Spleen (tissue), 13 donors: ENCODE results near the gene PCDHA6. TPM values are rescaled to one million over a fixed set of nuclear protein-coding genes. Genes with fewer than 3 reads are reported as not detected.
"Not testable (repeated sequence)": the region's sequence is repeated elsewhere in the genome, so short reads cannot be mapped to it uniquely, and the experiment has no call there.

Experiments
- DNase-seq: peaks from one replicate; pipeline ENCODE4 v3.0.0-alpha.2; 2020
- H3K27ac ChIP-seq, 8 donors: fragments of 200-600 bp; sonication (generic) in 7 of 8; 1 replicate in 4 of 8; 2 replicates in 4 of 8; pipeline versions ENCODE4 v1.5.0 to v1.8.0; 2016 to 2021; ENCODE audit warnings: inconsistent platforms in 4 of 8, mild to moderate bottlenecking in 4 of 8, moderate library complexity in 1 of 8
- H3K27me3 ChIP-seq, 7 donors: fragments of 200-600 bp; sonication (generic) in 6 of 7; replicated peaks in 1 of 7; 1 replicate in 4 of 7; 2 replicates in 3 of 7; pipeline versions ENCODE4 v1.5.0 to v1.8.0; 2016 to 2021; ENCODE audit warnings: inconsistent platforms in 3 of 7, mild to moderate bottlenecking in 1 of 7
- H3K36me3 ChIP-seq, 6 donors: fragments of 200-600 bp; sonication (generic) in 5 of 6; 1 replicate in 4 of 6; 2 replicates in 2 of 6; pipeline versions ENCODE4 v1.5.0 to v1.8.0; 2016 to 2021; ENCODE audit warnings: inconsistent platforms in 2 of 6
- H3K4me1 ChIP-seq, 6 donors: fragments of 200-600 bp; sonication (generic) in 5 of 6; 1 replicate in 3 of 6; 2 replicates in 3 of 6; pipeline versions ENCODE4 v1.5.0 to v1.8.0; 2016 to 2021; ENCODE audit warnings: inconsistent platforms in 3 of 6
- H3K4me3 ChIP-seq, 8 donors: fragments of 200-600 bp; sonication (generic) in 7 of 8; 1 replicate in 4 of 8; 2 replicates in 4 of 8; pipeline versions ENCODE4 v1.5.0 to v1.8.0; 2016 to 2021; ENCODE audit warnings: inconsistent platforms in 4 of 8, mild to moderate bottlenecking in 4 of 8, moderate library complexity in 2 of 8
- H3K9me3 ChIP-seq, 8 donors: fragments of 200-600 bp; sonication (generic) in 7 of 8; 1 replicate in 4 of 8; 2 replicates in 4 of 8; pipeline versions ENCODE4 v1.5.0 to v1.8.0; 2016 to 2021; ENCODE audit warnings: inconsistent platforms in 4 of 8
- CTCF ChIP-seq, 11 experiments: fragments of 200-600 bp in 7 of 11; fragments of 450-650 bp in 4 of 11; sonication (generic) in 4 of 11; IDR thresholded peaks in 8 of 11; conservative IDR thresholded peaks in 3 of 11; 1 replicate in 7 of 11; 2 replicates in 4 of 11; pipeline versions ENCODE4 v1.4.0 to v1.8.0; 2016 to 2021; ENCODE audit warnings: antibody characterized with exemption in 11 of 11, inconsistent platforms in 4 of 11, mild to moderate bottlenecking in 1 of 11
- POLR2A ChIP-seq, 3 donors: fragments of 450-650 bp; IDR thresholded peaks; one replicate each; pipeline ENCODE4 v1.5.1; 2017; ENCODE audit warnings: antibody characterized with exemption in 3 of 3, mild to moderate bottlenecking in 1 of 3
- POLR2AphosphoS5 ChIP-seq, 3 donors: sonication (generic); formaldehyde crosslinking; IDR thresholded peaks; one replicate each; pipeline ENCODE4 v1.5.1; 2017; ENCODE audit warnings: antibody characterized with exemption in 3 of 3
- WGBS, 5 donors: extraction: QIAGEN DNeasy Blood & Tissue Kit in 3 of 5; methylation state at CpG; one replicate each; pipeline versions ENCODE4 v1.1.5 to v1.1.7; 2013 to 2018; 5-methylcytosine and 5-hydroxymethylcytosine counted together
- intact Hi-C: fragments of 100-400 bp; cut with DNase I; formaldehyde crosslinking; loops from one replicate; pipeline ENCODE4 v1.15.0; 2023; ENCODE audit warnings: low total_unique reads
- long read RNA-seq, 2 donors: transcript quantifications; one replicate each; lab custom pipeline, GENCODE V29; 2026
- polyA plus RNA-seq, 3 donors: library from polyadenylated mRNA; stranded (reverse); fragments of 200-250 nt; gene quantifications; one replicate each; pipeline ENCODE4 v1.2.1, GENCODE V29; 2013
- total RNA-seq, 7 donors: library from RNA; depleted of rRNA in 3 of 7; stranded (reverse); fragments of >200 nt in 3 of 7; fragmentation: NEBNext Ultra II Directional in 4 of 7; extraction: Animal tissue kit (Norgen Biotek cat#: 25700) in 4 of 7; gene quantifications; one replicate each; pipeline versions ENCODE4 v1.1.0 to v1.2.1, GENCODE V29; 2016 to 2021
- donor health status: healthy with polysubstance abuse.
- donor health status: DM: no; HTN: no; CAD: no; lungs with moderate emphysema.
- donor health status: DM: no; HTN: no; CAD: no.
- donor health status: Bipolar disorder and iron deficiency.
- donor health status: healthy.
- donor health status: DM: no; HTN: no; CAD: no.
- donor health status: DM: yes; HTN: yes; CAD: no.

PCDHA6 gene
- total RNA-seq: under 1 TPM in 5 of 7 donors, not detected in 2; 0.14 to 0.85 (median 0.34) TPM
- polyA plus RNA-seq: under 1 TPM; 0.02 to 0.06 (median 0.04) TPM
- long read RNA-seq, donor 1: 0 reads
- long read RNA-seq, donor 2: 0 reads

GRCh38 chr5:140827704-140828361 lies at the start of gene PCDHA6:
TSS of gene PCDHA6 (plus strand) at chr5:140827960. CDS start at chr5:140828092, 132 bp downstream.
- no peak for DNase-seq
- Histone ChIP-seq H3K4me3 (peak within 1 kb of the TSS in 2 of 8 donors; percentile 16 to 35), H3K27ac (no peak within 1 kb of the TSS), H3K4me1 (no peaks in the 10 kb centered on the region), H3K27me3 (peaks cover 0 to 87% (median 8%) of the 10 kb centered on the region in 7 donors), H3K9me3 (peaks cover 0 to 91% (median 46%) of the 10 kb centered on the region in 8 donors), H3K36me3 (no peaks in the 10 kb centered on the region)
- intact Hi-C loops: no loop called here
- WGBS, 5 donors: 20 to 32% (median 23%) methylated on average over 25 to 27 of the region's 27 CpGs
- TF ChIP-seq POLR2A (IDR thresholded peaks at IDR 0.05) (no peak), POLR2AphosphoS5 (IDR thresholded peaks at IDR 0.05) (no peak), CTCF (IDR thresholded peaks at IDR 0.05 in 8 of 11, conservative IDR thresholded peaks at IDR 0.05 in 3 of 11) (no peak)

GRCh38 chr5:140780512-140780911 lies 47.2 kb upstream of the PCDHA6 start:
- H3K36me3 ChIP-seq: no peaks in the 10 kb centered on the region
- peaks cover 12 to 100% (median 99%) of the 10 kb centered on the region in 8 donors for H3K9me3 ChIP-seq
- H3K4me1 ChIP-seq: no peaks in the 10 kb centered on the region
- no peak for DNase-seq
- WGBS, 5 donors: 79 to 86% (median 81%) methylated on average over 1 of the region's 1 CpG
- H3K27ac ChIP-seq: no peak overlapping the region
- no peak overlapping the region for H3K4me3 ChIP-seq
- intact Hi-C loops: no loop called here
- H3K27me3 ChIP-seq: peaks cover 0 to 21% (median 0%) of the 10 kb centered on the region in 7 donors
- TF ChIP-seq CTCF (IDR thresholded peaks at IDR 0.05 in 8 of 11, conservative IDR thresholded peaks at IDR 0.05 in 3 of 11) (no peak), POLR2AphosphoS5 (IDR thresholded peaks at IDR 0.05) (no peak), POLR2A (IDR thresholded peaks at IDR 0.05) (no peak)

- Histone ChIP-seq H3K36me3 (no peaks in the 10 kb centered on the region), H3K4me3 (peak within 1 kb of the TSS in 1 of 8 donors; percentile 18), H3K4me1 (no peaks in the 10 kb centered on the region), H3K27me3 (peaks cover 0 to 70% (median 0%) of the 10 kb centered on the region in 7 donors), H3K27ac (no peak within 1 kb of the TSS), H3K9me3 (peaks cover 3 to 100% (median 98%) of the 10 kb centered on the region in 8 donors)
- no peak for DNase-seq
- intact Hi-C loops: no loop called here
- TF ChIP-seq POLR2A (IDR thresholded peaks at IDR 0.05) (no peak), POLR2AphosphoS5 (IDR thresholded peaks at IDR 0.05) (no peak), CTCF (IDR thresholded peaks at IDR 0.05 in 8 of 11, conservative IDR thresholded peaks at IDR 0.05 in 3 of 11) (no peak)
- 19 to 49% (median 24%) methylated on average over 24 to 29 of the region's 29 CpGs for WGBS, 5 donors
These were observed 41.7 kb upstream of the PCDHA6 start, which contains the start of gene PCDHA1 for GRCh38 chr5:140785905-140786686. TSS of gene PCDHA1 (plus strand) at chr5:140786140.

GRCh38 chr5:140787422-140787821 lies 40.3 kb upstream of the PCDHA6 start:
- H3K36me3 ChIP-seq, H3K27ac ChIP-seq, intact Hi-C loops, H3K4me3 ChIP-seq, H3K4me1 ChIP-seq: not testable (repeated sequence)
- peaks cover 3 to 100% (median 98%) of the 10 kb centered on the region in 8 donors for H3K9me3 ChIP-seq
- WGBS, 5 donors: 42 to 71% (median 53%) methylated on average over 37 to 44 of the region's 44 CpGs
- DNase-seq: peak; percentile 51
- peaks cover 0 to 79% (median 0%) of the 10 kb centered on the region in 7 donors for H3K27me3 ChIP-seq

GRCh38 chr5:140787849-140788504 lies 39.8 kb upstream of the PCDHA6 start:
- H3K27ac ChIP-seq, intact Hi-C loops, H3K4me1 ChIP-seq, H3K36me3 ChIP-seq: not testable (repeated sequence)
- Histone ChIP-seq H3K4me3 (peak overlapping the region in 1 of 8 donors; percentile 9), H3K9me3 (peaks cover 3 to 100% (median 98%) of the 10 kb centered on the region in 8 donors), H3K27me3 (peaks cover 0 to 80% (median 0%) of the 10 kb centered on the region in 7 donors)
- 42 to 63% (median 53%) methylated on average over 27 to 70 of the region's 70 CpGs for WGBS, 5 donors
- peak; percentile 53 for DNase-seq
